ENCODE data around the gene CCDC85C.

CCDC85C gene

GRCh38 chr14:99467336-99468078 is 136.5 kb downstream of the CCDC85C start:
- DNase-seq, result no peak

- no peak for DNase-seq
These were observed 137.2 kb downstream of the CCDC85C start for GRCh38 chr14:99466758-99467157.

GRCh38 chr14:99465288-99465687 is 138.7 kb downstream of the CCDC85C start:
- DNase-seq, result no peak

GRCh38 chr14:99463974-99464373 is 140.0 kb downstream of the CCDC85C start:
- DNase-seq, result no peak

GRCh38 chr14:99462210-99462609 is 141.8 kb downstream of the CCDC85C start:
- no peak for DNase-seq

- DNase-seq, result no peak
These were observed 142.5 kb downstream of the CCDC85C start for GRCh38 chr14:99461411-99462085.

GRCh38 chr14:99460793-99461192 is 143.2 kb downstream of the CCDC85C start:
- DNase-seq, result no peak

GRCh38 chr14:99459481-99460100 is 144.4 kb downstream of the CCDC85C start:
- no peak for DNase-seq

- DNase-seq, result no peak
These were observed 149.8 kb downstream of the CCDC85C start for GRCh38 chr14:99454246-99454645.

- no peak for DNase-seq
These were observed 151.0 kb downstream of the CCDC85C start for GRCh38 chr14:99452968-99453367.

- no peak for DNase-seq
These were observed 152.8 kb downstream of the CCDC85C start for GRCh38 chr14:99451234-99451633.

GRCh38 chr14:99450266-99450665 is 153.7 kb downstream of the CCDC85C start:
- DNase-seq, result no peak

Measured in activated CD4-positive, alpha-beta T cell treated with anti-CD3 and anti-CD28 coated beads for 1 hour (primary cell).